WTC11 (cell line): ENCODE results near the gene SYMPK. TPM values are rescaled to one million over a fixed set of nuclear protein-coding genes. Genes with fewer than 3 reads are reported as not detected.

Source experiments
- ATAC-seq: fragments of 200-7000 bp; cut with Tn5 transposase; 2 replicates; pipeline ENCODE4 v1.10.0; 2021; ENCODE audit warnings: mild to moderate bottlenecking, moderate library complexity
- CTCF ChIA-PET: fragments of 300-600 bp; sonication (Branson Sonifier 250); formaldehyde crosslinking; loops from one replicate; lab custom pipeline; 2021; ENCODE audit warnings: antibody characterized with exemption; lab: Charles Lee
- POLR2A ChIA-PET: fragments of 350-600 bp; sonication (Branson Sonifier 250); formaldehyde crosslinking; loops from one replicate; lab custom pipeline; 2021; ENCODE audit warnings: antibody characterized with exemption; lab: Charles Lee
- DNase-seq: peaks from one replicate; pipeline ENCODE4 v3.0.0; 2021; ENCODE audit warnings: low spot score
- H3K27ac Mint-ChIP-seq: 2 replicates; pipeline ENCODE4 v1.8.0; 2021; ENCODE audit warnings: mixed read lengths
- H3K27me3 Mint-ChIP-seq: 2 replicates; pipeline ENCODE4 v1.8.0; 2021; ENCODE audit warnings: low read depth, mild to moderate bottlenecking, moderate library complexity, mixed read lengths
- H3K36me3 Mint-ChIP-seq: 2 replicates; pipeline ENCODE4 v1.8.0; 2021; ENCODE audit warnings: mixed read lengths
- H3K4me1 Mint-ChIP-seq: 2 replicates; pipeline ENCODE4 v1.8.0; 2022; ENCODE audit warnings: mixed read lengths
- H3K4me3 Mint-ChIP-seq: 2 replicates; pipeline ENCODE4 v1.8.0; 2021; ENCODE audit warnings: mild to moderate bottlenecking, moderate library complexity, mixed read lengths
- H3K9me3 Mint-ChIP-seq: 2 replicates; pipeline ENCODE4 v1.8.0; 2021; ENCODE audit warnings: mixed read lengths
- E2F4 ChIP-seq: sonication (generic); formaldehyde crosslinking; IDR thresholded peaks from 2 replicates; pipeline ENCODE4 v1.8.1; 2022; ENCODE audit warnings: low read depth, mild to moderate bottlenecking, moderate library complexity, missing genetic modification reagents, borderline replicate concordance
- EMX1 ChIP-seq: fragments of 250-450 bp; sonication (Bioruptor Pico); IDR thresholded peaks from 2 replicates; pipeline ENCODE4 v1.8.0; 2021; ENCODE audit warnings: mild to moderate bottlenecking
- GABPB1 ChIP-seq: sonication (generic); formaldehyde crosslinking; IDR thresholded peaks from 2 replicates; pipeline ENCODE4 v1.8.1; 2023; ENCODE audit warnings: mild to moderate bottlenecking, missing genetic modification reagents
- GTF2I ChIP-seq: fragments of 250-450 bp; sonication (Bioruptor Pico); conservative IDR thresholded peaks from 2 replicates; pipeline ENCODE4 v1.4.0; 2021; ENCODE audit warnings: mild to moderate bottlenecking
- JUN ChIP-seq: sonication (generic); formaldehyde crosslinking; IDR thresholded peaks from 2 replicates; pipeline ENCODE4 v1.8.0; 2023; ENCODE audit warnings: mild to moderate bottlenecking, missing genetic modification reagents
- MXD4 ChIP-seq: fragments of 250-450 bp; sonication (Bioruptor Pico); IDR thresholded peaks from 2 replicates; pipeline ENCODE4 v1.8.0; 2021; ENCODE audit warnings: mild to moderate bottlenecking, moderate library complexity, borderline replicate concordance
- NR2C2 ChIP-seq: sonication (generic); formaldehyde crosslinking; IDR thresholded peaks from 2 replicates; pipeline ENCODE4 v1.8.0; 2022; ENCODE audit warnings: mild to moderate bottlenecking, missing genetic modification reagents
- PRDM15 ChIP-seq: sonication (generic); formaldehyde crosslinking; IDR thresholded peaks from 2 replicates; pipeline ENCODE4 v1.8.0; 2022; ENCODE audit warnings: missing genetic modification reagents
- PRRX2 ChIP-seq: fragments of 250-450 bp; sonication (Bioruptor Pico); IDR thresholded peaks from 2 replicates; pipeline ENCODE4 v1.8.0; 2021; ENCODE audit warnings: mild to moderate bottlenecking
- SP1 ChIP-seq: sonication (generic); formaldehyde crosslinking; conservative IDR thresholded peaks from 2 replicates; pipeline ENCODE4 v1.8.1; 2022; ENCODE audit warnings: missing genetic modification reagents
- ZMAT4 ChIP-seq: fragments of 250-450 bp; sonication (Bioruptor Pico); IDR thresholded peaks from 2 replicates; pipeline ENCODE4 v1.9.0; 2021; ENCODE audit warnings: mild to moderate bottlenecking
- ZNF121 ChIP-seq: sonication (generic); formaldehyde crosslinking; IDR thresholded peaks from 2 replicates; pipeline ENCODE4 v1.8.0; 2023; ENCODE audit warnings: missing genetic modification reagents
- ZNF423 ChIP-seq: fragments of 250-450 bp; sonication (Bioruptor Pico); IDR thresholded peaks from 2 replicates; pipeline ENCODE4 v2.1.2; 2022; ENCODE audit warnings: mild to moderate bottlenecking, moderate library complexity
- total RNA-seq: library from RNA; stranded (reverse); gene quantifications from 3 replicates; pipeline ENCODE4 v1.2.3, GENCODE V29; 2021
- TF ChIP-seq, protein P1 (sequence below): fragments of 250-450 bp; sonication (Bioruptor Pico); conservative IDR thresholded peaks from 2 replicates; pipeline ENCODE4 v1.9.0; 2021; ENCODE audit warnings: mild to moderate bottlenecking

Gene SYMPK
- total RNA-seq, 1 experiment from 2014 or later: 106 TPM

- TF ChIP-seq JUN (CRISPR knock-in tag) (no peak), E2F4 (CRISPR knock-in tag) (no peak)
- TF ChIP-seq, protein P1, sequence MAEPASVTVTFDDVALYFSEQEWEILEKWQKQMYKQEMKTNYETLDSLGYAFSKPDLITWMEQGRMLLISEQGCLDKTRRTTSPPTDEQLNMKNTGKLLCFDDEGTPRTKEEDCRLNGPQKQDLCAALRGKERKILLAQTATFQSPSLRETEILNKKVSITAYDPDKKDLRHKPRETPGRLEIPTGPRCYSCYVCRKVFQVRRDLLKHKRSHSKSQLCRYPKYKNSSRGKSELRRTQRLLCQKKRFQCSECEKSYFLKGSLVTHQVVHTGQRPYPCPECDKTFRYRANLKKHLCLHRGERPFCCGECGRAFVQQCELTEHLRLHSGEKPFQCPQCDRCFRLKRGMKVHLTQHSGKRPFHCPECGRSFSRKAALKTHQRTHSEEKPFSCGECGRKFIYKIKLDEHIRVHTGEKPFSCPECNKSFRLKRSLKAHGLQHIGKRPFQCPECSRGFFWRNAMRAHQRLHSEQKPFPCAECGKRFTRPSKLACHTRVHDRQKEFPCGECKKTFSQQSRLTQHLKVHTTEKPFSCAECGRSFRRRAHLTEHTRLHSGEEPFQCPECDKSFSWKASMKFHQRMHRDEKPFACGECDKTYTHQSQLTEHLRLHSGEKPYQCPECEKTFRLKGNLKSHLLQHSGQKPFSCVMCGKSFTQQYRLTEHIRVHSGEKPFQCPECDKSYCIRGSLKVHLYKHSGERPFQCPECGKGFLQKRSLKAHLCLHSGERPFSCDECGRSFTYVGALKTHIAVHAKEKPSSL: no peak
Observed at GRCh38 chr19:45879055-45879454, 16.1 kb upstream of the SYMPK start (continued).

DNA sequence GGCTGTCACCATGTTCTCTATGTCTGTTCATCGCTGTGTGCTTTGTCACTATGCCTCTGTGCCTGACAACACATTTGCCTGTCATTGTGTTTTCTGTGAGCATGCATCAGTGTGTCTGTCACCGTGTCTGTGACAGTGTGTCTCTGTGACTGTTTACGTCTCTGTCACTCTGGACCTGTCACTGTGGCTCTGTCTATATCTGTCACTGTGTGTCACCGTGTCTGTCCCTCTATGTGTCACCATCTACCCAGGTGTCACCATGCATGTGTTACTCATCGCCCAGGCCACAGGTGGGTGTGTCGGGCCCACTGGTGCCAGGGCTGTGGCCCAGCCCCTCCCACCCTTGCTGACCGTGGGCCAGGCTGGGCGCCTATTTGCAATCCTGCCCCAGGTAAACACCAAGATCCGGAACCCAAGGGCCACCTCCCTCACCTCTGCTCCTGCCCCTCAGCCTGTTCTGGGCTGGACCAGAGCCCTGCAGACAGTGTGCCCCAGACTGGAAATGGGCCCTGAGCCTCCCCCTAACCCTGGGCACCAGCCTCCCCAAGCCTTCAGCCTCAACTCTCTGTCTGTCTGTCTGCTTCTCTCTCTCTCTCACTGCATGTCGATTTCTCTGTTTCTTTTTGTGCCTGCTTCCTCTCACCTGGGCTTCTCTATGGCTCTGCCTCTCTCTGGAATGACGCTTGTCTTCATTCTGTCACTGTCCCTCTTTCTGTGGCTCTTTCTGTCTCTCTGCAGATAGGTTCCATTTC is 15.3 kb upstream of the SYMPK start:
- Mint-ChIP-seq H3K27ac (peak overlapping the region; percentile 11), H3K4me3 (peak overlapping the region; percentile 36), H3K4me1 (peaks cover 60% of the 10 kb centered on the region), H3K9me3 (no peaks in the 10 kb centered on the region), H3K36me3 (peaks cover 1% of the 10 kb centered on the region), H3K27me3 (no peaks in the 10 kb centered on the region)
- no peak for ATAC-seq
- ChIA-PET POLR2A (interaction anchor here (1.0 kb wide), 1 partner anchor 14 kb away, joined by 3 read pairs; no protein-coding TSS in a partner anchor), CTCF (interaction anchor here (0.6 to 8.5 kb wide), 2 partner anchors 13 kb away, joined by 3 to 212 read pairs; partner anchors contain the start of genes FOXA3 and SYMPK)
- no peak for DNase-seq
- TF ChIP-seq PRDM15 (CRISPR knock-in tag) (0 out of 2 replicates have a peak, but pooled peaks have one; percentile 1), NR2C2 (no peak), MXD4 (no peak), GABPB1 (CRISPR knock-in tag) (0 out of 2 replicates have a peak, but pooled peaks have one; percentile 65), PRRX2 (CRISPR knock-in tag) (no peak), EMX1 (no peak)

GRCh38 chr19:45876411-45877197 is 13.7 kb upstream of the SYMPK start:
- Mint-ChIP-seq H3K4me3 (peak overlapping the region; percentile 71), H3K27ac (peak overlapping the region; percentile 63), H3K36me3 (peaks cover 8% of the 10 kb centered on the region), H3K27me3 (no peaks in the 10 kb centered on the region), H3K4me1 (peaks cover 49% of the 10 kb centered on the region), H3K9me3 (no peaks in the 10 kb centered on the region)
- ATAC-seq (peak; percentile 43), DNase-seq (peak; percentile 57)
- CTCF ChIA-PET: interaction anchor here (0.8 to 1.6 kb wide), 3 partner anchors 12 to 60 kb away, joined by 3 to 7 read pairs (median 3); partner anchors contain the start of gene FOXA3
- TF ChIP-seq ZNF423 (CRISPR knock-in tag): peak; percentile 53
- no peak; the same call in 1 of the 2 replicates for TF ChIP-seq ZNF121 (CRISPR knock-in tag)
- TF ChIP-seq GTF2I: no peak
- 0 out of 2 replicates have a peak, but pooled peaks have one; percentile 6 for TF ChIP-seq GABPB1 (CRISPR knock-in tag)
- TF ChIP-seq ZMAT4 (CRISPR knock-in tag): no peak
- TF ChIP-seq SP1 (CRISPR knock-in tag): peak; percentile 24; the same call in 1 of the 2 replicates
- POLR2A ChIA-PET: interaction anchor here (1.3 kb wide), 1 partner anchor 13 kb away, joined by 6 read pairs; the partner anchor contains the start of gene FOXA3
